Right ventricle myocardium superior (tissue), 1 donor: ENCODE data around the gene RAB4B. TPM values are rescaled to one million over a fixed set of nuclear protein-coding genes. Genes with fewer than 3 reads are reported as not detected.
A peak's percentile ranks its signal among the peaks of the same experiment; 100 is the strongest.

Experiments
- ATAC-seq: fragments of 200-7000 bp; cut with Tn5 transposase; one replicate; pipeline ENCODE4 v1.9.1; 2020; ENCODE audit warnings: mild to moderate bottlenecking; ENCODE audit not compliant: poor library complexity
- DNase-seq: peaks from one replicate; pipeline ENCODE4 v3.0.0-alpha.2; 2020
- intact Hi-C: fragments of 100-400 bp; cut with DNase I; formaldehyde crosslinking; loops from one replicate; pipeline ENCODE4 v1.11.2; 2022
- total RNA-seq: library from RNA; stranded (reverse); fragmentation: NEBNext Ultra II Directional; extraction: Animal tissue kit (Norgen Biotek cat#: 25700); gene quantifications from one replicate; pipeline ENCODE4 v1.2.1, GENCODE V29; 2021
- donor health status: DM: no; HTN: yes; CAD: no; lungs with severe emphysema.

RAB4B gene
- total RNA-seq, 1 donor from 2014 or later: 12.6 TPM

DNA sequence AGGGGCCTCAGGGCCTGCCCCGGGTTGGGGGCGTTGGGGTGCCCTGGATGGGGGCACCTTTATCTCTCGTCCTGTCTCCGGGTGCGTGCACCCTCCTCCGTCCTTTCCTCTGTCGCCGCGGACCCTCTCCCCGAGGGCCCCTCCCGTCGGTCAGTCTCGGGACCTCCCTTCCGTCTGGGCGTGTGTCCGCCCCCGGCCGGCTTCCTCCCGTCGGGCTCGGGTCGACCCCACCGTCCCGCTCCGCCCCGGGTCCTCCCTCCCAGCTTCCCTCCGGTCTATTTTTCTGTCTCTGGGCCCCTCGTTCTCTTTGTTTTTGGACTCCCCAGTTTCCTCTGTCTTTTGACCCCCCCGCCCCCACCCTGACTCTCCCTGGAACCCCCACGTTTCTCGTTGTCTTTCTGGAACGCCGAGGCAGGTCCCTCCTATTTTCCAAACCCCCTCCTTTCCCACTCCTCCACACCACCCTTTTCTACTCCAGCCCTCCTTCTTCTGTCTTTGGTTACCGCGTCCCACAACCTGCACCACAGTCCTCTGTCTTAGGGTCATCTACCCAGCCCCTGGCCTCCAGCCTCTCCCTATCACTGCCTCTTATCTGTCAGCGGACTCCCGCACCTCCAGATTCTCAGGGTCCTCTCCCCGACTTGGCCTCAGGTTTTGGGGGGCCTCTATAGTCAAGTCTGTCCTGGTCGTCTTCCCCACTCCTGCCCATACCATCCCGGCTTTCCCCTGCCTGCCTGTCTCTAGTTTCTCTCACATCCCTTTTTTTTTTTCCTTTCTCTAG, 21.7 kb downstream of the RAB4B start:
- DNase-seq (peak; percentile 77), ATAC-seq (peak; percentile 4)
- intact Hi-C loops: loop anchor here (10.0 kb wide), 1 partner anchor 125 kb away; no protein-coding TSS in a partner anchor

DNA sequence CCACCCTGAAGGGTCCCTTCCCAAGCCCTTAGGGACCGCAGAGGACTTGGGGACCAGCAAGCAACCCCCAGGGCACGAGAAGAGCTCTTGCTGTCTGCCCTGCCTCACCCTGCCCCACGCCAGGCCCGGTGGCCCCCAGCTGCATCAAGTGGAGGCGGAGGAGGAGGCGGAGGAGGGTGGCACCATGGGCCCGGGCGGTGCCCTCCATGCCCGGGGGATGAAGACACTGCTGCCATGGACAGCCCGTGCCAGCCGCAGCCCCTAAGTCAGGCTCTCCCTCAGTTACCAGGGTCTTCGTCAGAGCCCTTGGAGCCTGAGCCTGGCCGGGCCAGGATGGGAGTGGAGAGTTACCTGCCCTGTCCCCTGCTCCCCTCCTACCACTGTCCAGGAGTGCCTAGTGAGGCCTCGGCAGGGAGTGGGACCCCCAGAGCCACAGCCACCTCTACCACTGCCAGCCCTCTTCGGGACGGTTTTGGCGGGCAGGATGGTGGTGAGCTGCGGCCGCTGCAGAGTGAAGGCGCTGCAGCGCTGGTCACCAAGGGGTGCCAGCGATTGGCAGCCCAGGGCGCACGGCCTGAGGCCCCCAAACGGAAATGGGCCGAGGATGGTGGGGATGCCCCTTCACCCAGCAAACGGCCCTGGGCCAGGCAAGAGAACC, 22.4 kb downstream of the RAB4B start:
- intact Hi-C loops: loop anchor here (10.0 kb wide), 1 partner anchor 126 kb away; no protein-coding TSS in a partner anchor
- DNase-seq: no peak
- ATAC-seq: no peak

- intact Hi-C loops: loop anchor here (10.0 kb wide), 1 partner anchor 126 kb away; no protein-coding TSS in a partner anchor
- ATAC-seq: no peak
Measured at GRCh38 chr19:40800997-40801377, 22.9 kb downstream of the RAB4B start.

DNA sequence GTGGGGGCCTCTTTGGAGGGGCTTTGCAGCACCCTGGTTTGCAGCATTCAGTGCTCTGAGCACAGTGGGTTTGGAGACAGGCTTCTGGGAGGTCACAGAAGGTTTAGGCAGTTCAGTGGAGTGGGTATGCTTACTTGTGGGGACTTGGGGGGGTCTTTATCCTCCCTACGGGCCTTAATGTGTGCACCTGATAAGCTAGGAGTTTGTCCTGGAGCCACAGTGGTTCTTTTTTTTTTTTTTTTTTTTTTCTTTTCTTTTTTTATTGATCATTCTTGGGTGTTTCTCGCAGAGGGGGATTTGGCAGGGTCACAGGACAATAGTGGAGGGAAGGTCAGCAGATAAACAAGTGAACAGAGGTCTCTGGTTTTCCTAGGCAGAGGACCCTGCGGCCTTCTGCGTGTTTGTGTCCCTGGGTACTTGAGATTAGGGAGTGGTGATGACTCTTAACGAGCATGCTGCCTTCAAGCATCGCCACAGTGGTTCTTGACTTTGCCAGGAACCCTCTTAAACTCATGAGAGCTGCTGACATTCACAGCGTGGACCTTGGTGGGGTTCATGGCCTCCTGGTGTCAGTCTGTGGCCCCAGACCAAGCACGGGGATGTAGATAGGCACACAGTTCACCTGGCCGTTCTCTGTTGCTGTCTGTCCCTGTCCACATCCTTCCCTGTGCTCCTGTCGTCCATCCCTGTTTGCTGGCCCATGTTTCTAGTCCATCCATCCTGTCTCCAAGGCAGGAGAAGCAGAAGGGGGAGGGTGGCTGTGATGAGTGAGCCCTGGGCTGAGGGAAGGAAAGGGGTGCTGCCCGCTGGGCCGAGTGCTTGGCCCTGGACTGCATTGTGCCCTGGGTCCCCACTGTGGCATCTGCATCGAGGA, 23.6 kb downstream of the RAB4B start:
- DNase-seq (no peak), ATAC-seq (no peak)
- intact Hi-C loops: loop anchor here (10.0 kb wide), 1 partner anchor 127 kb away; no protein-coding TSS in a partner anchor

More at GRCh38 chr19:40800997-40801377, 22.9 kb downstream of the RAB4B start:
- DNase-seq: no peak

DNA sequence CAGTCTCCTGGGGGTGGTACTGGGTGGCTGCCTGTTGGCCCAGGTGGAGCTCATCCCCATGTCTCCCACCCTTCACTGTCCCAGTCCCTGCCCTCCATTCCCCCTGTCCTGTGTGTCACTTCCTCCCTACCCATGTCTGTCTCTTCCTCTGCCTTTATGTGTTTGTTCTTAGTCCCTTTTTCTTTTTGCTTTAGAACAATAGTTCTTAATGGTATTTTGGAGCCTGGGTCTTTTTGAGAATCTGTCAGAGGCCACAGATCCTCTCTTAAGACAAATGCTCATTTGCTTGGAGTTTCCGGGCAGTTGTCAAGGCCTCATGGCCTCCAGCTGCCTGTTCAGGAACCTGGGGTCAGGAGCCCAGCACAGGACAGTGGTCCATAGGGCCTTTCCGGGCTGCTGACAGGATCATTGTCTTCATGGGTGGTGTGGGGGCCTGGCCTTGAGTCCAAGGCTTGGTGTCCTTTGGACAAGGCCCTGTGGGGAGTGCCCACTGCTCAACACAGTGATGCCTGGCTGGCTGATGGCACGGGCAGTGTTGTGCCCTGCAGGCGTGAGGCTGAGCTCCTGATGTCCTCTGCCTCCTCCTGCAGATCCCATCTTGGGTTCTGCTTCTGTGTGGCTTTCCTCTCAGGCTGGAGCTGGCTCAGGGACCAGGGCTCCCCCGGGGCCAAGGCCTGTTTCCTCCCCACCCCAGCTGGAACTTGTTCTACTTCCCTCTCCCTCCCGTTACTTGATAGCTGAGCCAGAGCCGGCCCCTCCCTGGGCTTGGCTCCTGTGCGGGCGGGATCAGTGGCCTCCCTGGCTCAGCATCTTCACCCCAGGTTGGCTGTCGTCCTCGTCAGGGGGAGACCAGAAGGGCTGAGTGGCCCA, 24.5 kb downstream of the RAB4B start:
- ATAC-seq (peak; percentile 17), DNase-seq (peak; percentile 88)
- intact Hi-C loops: loop anchor here (10.0 kb wide), 1 partner anchor 128 kb away; no protein-coding TSS in a partner anchor

DNA sequence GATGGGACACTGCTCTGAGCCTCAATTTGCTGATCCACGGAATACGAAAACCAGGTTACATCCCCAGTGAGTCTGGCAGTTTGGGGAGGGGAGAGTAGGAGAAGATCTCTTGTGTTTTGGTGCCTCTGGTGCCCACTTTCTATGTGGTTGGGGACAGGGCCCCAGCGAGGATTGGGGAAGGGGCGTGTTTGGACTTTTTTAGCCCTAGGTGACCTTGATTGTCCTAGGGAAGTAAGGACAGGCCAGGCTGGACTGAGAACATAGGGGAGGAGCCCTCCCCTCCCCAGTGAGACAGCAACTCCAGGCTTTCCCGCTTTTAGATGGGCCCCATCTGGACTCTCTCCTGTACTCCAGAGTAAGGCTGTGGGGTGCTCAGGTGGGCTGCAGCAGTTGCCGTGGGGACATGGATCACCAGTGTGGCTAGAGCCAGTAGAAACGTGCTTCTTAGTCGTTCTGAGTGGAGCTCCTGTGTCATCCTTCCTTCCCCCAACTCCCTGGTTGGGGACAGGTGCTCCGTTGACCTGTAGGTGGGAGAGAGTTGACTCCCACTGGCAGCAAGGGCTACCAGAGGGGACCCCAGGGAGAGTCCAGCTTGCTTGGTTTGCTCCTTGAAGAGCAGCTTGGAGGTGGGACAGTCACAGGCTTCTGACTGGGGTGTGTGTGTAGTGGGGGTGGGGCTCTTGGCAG, 25.3 kb downstream of the RAB4B start:
- DNase-seq: peak; percentile 41
- no peak for ATAC-seq
- intact Hi-C loops: loop anchor here (10.0 kb wide), 1 partner anchor 129 kb away; no protein-coding TSS in a partner anchor

GRCh38 chr19:40803857-40804782, 26.1 kb downstream of the RAB4B start:
- no peak for ATAC-seq
- intact Hi-C loops: loop anchor here (10.0 kb wide), 1 partner anchor 129 kb away; no protein-coding TSS in a partner anchor

GRCh38 chr19:40804783-40805242, 26.8 kb downstream of the RAB4B start:
- ATAC-seq (peak; percentile 16), DNase-seq (no peak)
- intact Hi-C loops: loop anchor here (10.0 kb wide), 1 partner anchor 130 kb away; no protein-coding TSS in a partner anchor

More at GRCh38 chr19:40803857-40804782, 26.1 kb downstream of the RAB4B start:
- peak; percentile 29 for DNase-seq

GRCh38 chr19:40805258-40805868, 27.3 kb downstream of the RAB4B start:
- intact Hi-C loops: loop anchor here (10.0 kb wide), 1 partner anchor 131 kb away; no protein-coding TSS in a partner anchor
- ATAC-seq (peak; percentile 6), DNase-seq (no peak)

DNA sequence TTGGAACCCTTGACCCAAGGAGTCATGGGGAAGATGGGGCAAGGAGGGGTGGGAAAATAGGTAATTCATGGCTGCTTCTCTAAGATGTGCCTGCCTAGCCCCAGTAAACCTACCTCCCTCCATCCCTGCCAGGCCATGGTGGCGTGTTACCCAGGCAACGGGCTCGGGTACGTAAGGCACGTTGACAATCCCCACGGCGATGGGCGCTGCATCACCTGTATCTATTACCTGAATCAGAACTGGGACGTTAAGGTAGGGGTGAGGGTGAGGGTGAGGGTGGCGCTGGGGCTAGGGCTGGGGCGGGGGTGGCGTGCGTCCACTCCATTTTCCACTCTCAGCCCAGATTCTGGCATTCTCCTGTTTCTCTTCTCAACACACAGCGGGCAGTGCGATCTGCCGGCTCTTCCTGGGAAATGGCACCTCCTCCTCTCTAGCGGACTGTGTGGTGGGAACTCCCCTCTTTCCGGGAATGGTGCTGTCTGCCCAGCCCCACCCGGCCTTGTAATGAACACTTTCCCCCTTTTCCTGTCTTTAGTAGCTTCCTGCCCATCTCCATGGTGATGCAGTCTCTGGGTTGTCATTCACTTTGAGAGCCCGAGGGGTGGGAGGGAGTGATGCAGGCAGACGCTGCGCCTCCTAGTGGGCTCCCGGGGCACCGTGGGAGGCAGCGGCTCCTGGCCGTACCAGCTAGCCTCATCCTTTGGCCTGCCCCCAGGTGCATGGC, 28.5 kb downstream of the RAB4B start:
- intact Hi-C loops: loop anchor here (10.0 kb wide), 1 partner anchor 132 kb away; no protein-coding TSS in a partner anchor
- DNase-seq (peak; percentile 87), ATAC-seq (peak; percentile 10)

- intact Hi-C loops: loop anchor here (10.0 kb wide), 1 partner anchor 133 kb away; no protein-coding TSS in a partner anchor
Measured at GRCh38 chr19:40807147-40808020, 29.3 kb downstream of the RAB4B start.

DNA sequence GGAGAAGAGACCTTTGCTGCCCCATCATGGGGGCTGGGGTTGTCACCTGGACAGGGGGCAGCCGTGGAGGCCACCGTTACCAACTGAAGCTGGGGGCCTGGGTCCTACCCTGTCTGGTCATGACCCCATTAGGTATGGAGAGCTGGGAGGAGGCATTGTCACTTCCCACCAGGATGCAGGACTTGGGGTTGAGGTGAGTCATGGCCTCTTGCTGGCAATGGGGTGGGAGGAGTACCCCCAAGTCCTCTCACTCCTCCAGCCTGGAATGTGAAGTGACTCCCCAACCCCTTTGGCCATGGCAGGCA, 29.9 kb downstream of the RAB4B start:
- no peak for ATAC-seq
- intact Hi-C loops: loop anchor here (10.0 kb wide), 1 partner anchor 133 kb away; no protein-coding TSS in a partner anchor
- no peak for DNase-seq

More at GRCh38 chr19:40807147-40808020, 29.3 kb downstream of the RAB4B start:
- ATAC-seq (no peak), DNase-seq (no peak)

DNA sequence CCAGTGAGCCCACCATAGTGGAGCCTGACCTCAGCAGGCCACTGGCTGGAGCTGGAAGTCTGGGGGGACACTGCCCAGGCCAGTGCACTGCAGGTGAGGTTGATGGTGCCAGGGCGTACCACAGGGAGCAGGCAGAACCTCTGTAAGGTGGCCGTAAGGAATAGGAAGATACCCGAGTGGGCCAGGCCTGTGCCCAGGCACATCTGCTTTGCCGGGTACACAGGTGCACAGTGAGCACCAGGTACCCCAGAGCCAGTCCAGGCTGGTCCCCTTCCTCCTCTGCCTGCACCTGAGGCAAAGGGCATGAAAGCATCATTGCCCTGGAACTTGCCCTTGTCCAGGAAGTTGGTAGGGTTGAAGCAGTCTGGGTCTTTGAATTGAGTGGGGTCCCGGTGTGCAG, 30.4 kb downstream of the RAB4B start:
- intact Hi-C loops: loop anchor here (10.0 kb wide), 1 partner anchor 134 kb away; no protein-coding TSS in a partner anchor
- no peak for ATAC-seq
- DNase-seq: no peak
